Aortic smooth muscle cell (primary cell): ENCODE data around the gene PNMA6A. TPM values are rescaled to one million over a fixed set of nuclear protein-coding genes. Genes with fewer than 3 reads are reported as not detected.

ENCODE experiments used
- total RNA-seq: library from RNA; depleted of rRNA; stranded (reverse); fragments of >200 nt; gene quantifications from 2 replicates; pipeline ENCODE4 v1.2.3, GENCODE V29; 2014

PNMA6A gene
- 0.53 and 0.62 TPM in 2 replicates for total RNA-seq

GRCh38 chrX:153071909-153072583 lies at the start of gene PNMA6A:
Gene PNMA6A (plus strand): TSS chrX:153072454. CDS start chrX:153073063, 609 bp downstream.

GRCh38 chrX:153055871-153056749 lies 16.1 kb upstream of the PNMA6A start, which contains the start of gene PNMA3:
Gene PNMA3 (plus strand): TSS chrX:153056470. CDS start chrX:153057056, 586 bp downstream.

Other genes with a start within 250 kb of the PNMA6A start
- gene CETN2, start 241.7 kb upstream of the PNMA6A start, total RNA-seq: 39.4 and 50.2 TPM in 2 replicates
- gene NSDHL, start 241.4 kb upstream of the PNMA6A start, total RNA-seq: 16.5 and 17.3 TPM in 2 replicates
- gene ZNF185, start 174.4 kb upstream of the PNMA6A start, total RNA-seq: 4.6 and 8.5 TPM in 2 replicates
- gene PNMA5, start 78.3 kb upstream of the PNMA6A start, total RNA-seq: not detected in 2 replicates
- gene PNMA3, start 16.0 kb upstream of the PNMA6A start, total RNA-seq: 0.06 TPM in 1 of 2 replicates, not detected in the other
- not detected in 2 replicates for gene MAGEA1, start 106.8 kb downstream of the PNMA6A start, total RNA-seq
- not detected in 2 replicates for gene PNMA6F, start 249.3 kb downstream of the PNMA6A start, total RNA-seq